Smooth muscle cell (in vitro differentiated cells): ENCODE measurements around the gene RPL18A. TPM values are rescaled to one million over a fixed set of nuclear protein-coding genes. Genes with fewer than 3 reads are reported as not detected.

Experiments
- DNase-seq: peaks from one replicate; lab custom pipeline; 2025; ENCODE audit not compliant: unreplicated experiment; lab: John Stamatoyannopoulos, UW
- H2AFZ ChIP-seq: fragments of 200-600 bp; sonication (generic); 2 replicates; pipeline ENCODE4 v1.6.0; 2016; ENCODE audit warnings: antibody characterized with exemption, low read depth, mild to moderate bottlenecking
- H3F3A ChIP-seq: fragments of 200-600 bp; sonication (generic); 2 replicates; pipeline ENCODE4 v1.6.0; 2017; ENCODE audit warnings: antibody characterized with exemption, low read depth
- H3K27ac ChIP-seq: fragments of 200-600 bp; sonication (generic); 2 replicates; pipeline ENCODE4 v1.5.1; 2016; ENCODE audit warnings: low read depth, mild to moderate bottlenecking
- H3K27me3 ChIP-seq: fragments of 200-600 bp; sonication (generic); 2 replicates; pipeline ENCODE4 v1.6.1; 2016; ENCODE audit warnings: low read depth, mild to moderate bottlenecking
- H3K36me3 ChIP-seq: fragments of 200-600 bp; sonication (generic); 2 replicates; pipeline ENCODE4 v1.5.1; 2016; ENCODE audit warnings: low read depth
- H3K4me1 ChIP-seq: fragments of 200-600 bp; sonication (generic); 2 replicates; pipeline ENCODE4 v1.5.1; 2016; ENCODE audit warnings: low read depth
- H3K4me2 ChIP-seq: fragments of 200-600 bp; sonication (generic); 2 replicates; pipeline ENCODE4 v1.6.0; 2016; ENCODE audit warnings: mild to moderate bottlenecking
- H3K4me3 ChIP-seq: fragments of 200-600 bp; sonication (generic); 2 replicates; pipeline ENCODE4 v1.5.1; 2016; ENCODE audit warnings: mild to moderate bottlenecking
- H3K79me2 ChIP-seq: fragments of 200-600 bp; sonication (generic); 2 replicates; pipeline ENCODE4 v1.6.0; 2016; ENCODE audit warnings: low read depth, mild to moderate bottlenecking
- H3K9ac ChIP-seq: fragments of 200-600 bp; sonication (generic); 2 replicates; pipeline ENCODE4 v1.6.0; 2016; ENCODE audit warnings: low read depth
- H3K9me3 ChIP-seq: fragments of 200-600 bp; sonication (generic); replicated peaks from 2 replicates; pipeline ENCODE4 v1.5.1; 2016; ENCODE audit warnings: low read depth
- H4K20me1 ChIP-seq: fragments of 200-600 bp; sonication (generic); 2 replicates; pipeline ENCODE4 v1.6.0; 2016; ENCODE audit warnings: low read depth
- WGBS: methylation state at CpG from one replicate; pipeline ENCODE4 v1.1.7; 2016; ENCODE audit warnings: low lambda C conversion rate; 5-methylcytosine and 5-hydroxymethylcytosine counted together
- polyA plus RNA-seq: library from polyadenylated mRNA; unstranded; fragments of >200 nt; fragmentation: Nextera tagmentation; extraction: Ambion mirVana; gene quantifications from 2 replicates; pipeline ENCODE4 v1.2.1, GENCODE V29; 2016
- total RNA-seq: library from RNA; depleted of rRNA; stranded (reverse); fragments of >200 nt; gene quantifications from 2 replicates; pipeline ENCODE4 v1.2.3, GENCODE V29; 2014
- TF ChIP-seq, protein P1 (sequence below): fragments of 200-600 bp; sonication (generic); IDR thresholded peaks from 2 replicates; pipeline ENCODE4 v1.5.1; 2017; ENCODE audit warnings: borderline replicate concordance, mild to moderate bottlenecking, antibody characterized with exemption; ENCODE audit not compliant: insufficient read depth, poor library complexity, severe bottlenecking

Gene RPL18A
- total and polyA plus RNA-seq, 2 experiments from 2014 or later: 867 to 1,267 TPM

DNA sequence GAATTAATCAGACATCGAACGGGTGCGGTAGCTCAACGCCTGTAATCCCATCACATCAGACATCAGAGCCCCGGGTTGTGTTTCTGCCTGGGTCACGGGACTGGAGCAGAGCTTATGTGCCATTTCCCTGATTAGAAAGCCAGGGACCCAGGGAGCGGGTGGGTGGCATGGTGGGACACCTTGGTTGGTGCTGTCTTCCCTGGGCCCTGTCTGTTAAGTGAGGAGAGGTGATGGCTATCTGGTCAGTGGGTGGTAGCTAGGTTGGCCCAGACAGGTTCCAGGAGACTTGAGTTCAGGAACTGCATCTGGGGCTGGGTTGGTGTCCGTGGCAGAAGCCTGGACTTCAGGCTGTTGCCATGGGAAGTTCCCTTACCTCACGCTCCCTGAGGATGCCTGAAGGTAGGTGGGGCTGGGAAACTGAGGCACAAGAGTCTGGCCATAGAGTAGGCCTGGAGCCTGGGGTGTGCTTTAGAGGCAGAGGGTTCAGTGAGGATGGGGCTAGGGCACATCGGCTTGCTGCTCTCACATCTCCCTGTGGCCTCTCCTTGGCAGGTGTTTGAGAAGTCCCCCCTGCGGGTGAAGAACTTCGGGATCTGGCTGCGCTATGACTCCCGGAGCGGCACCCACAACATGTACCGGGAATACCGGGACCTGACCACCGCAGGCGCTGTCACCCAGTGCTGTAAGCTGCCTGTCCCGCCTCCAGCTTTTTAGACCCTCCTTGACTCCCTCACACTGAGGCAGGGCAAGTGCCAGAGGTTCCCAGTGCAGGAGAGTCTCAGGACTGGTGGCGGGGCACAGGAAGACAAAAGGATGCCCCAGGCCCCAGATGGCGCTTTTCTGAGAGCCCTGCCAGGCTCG lies 2.1 kb downstream of the RPL18A start:
- H3K27ac ChIP-seq: no peak overlapping the region
- TF ChIP-seq, protein P1, sequence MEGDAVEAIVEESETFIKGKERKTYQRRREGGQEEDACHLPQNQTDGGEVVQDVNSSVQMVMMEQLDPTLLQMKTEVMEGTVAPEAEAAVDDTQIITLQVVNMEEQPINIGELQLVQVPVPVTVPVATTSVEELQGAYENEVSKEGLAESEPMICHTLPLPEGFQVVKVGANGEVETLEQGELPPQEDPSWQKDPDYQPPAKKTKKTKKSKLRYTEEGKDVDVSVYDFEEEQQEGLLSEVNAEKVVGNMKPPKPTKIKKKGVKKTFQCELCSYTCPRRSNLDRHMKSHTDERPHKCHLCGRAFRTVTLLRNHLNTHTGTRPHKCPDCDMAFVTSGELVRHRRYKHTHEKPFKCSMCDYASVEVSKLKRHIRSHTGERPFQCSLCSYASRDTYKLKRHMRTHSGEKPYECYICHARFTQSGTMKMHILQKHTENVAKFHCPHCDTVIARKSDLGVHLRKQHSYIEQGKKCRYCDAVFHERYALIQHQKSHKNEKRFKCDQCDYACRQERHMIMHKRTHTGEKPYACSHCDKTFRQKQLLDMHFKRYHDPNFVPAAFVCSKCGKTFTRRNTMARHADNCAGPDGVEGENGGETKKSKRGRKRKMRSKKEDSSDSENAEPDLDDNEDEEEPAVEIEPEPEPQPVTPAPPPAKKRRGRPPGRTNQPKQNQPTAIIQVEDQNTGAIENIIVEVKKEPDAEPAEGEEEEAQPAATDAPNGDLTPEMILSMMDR: no peak
- H2AFZ ChIP-seq: no peak overlapping the region
- H3K4me1 ChIP-seq: peaks cover 11% of the 10 kb centered on the region
- H3K79me2 ChIP-seq: peaks cover 29% of the 10 kb centered on the region
- DNase-seq: no peak
- peaks cover 24% of the 10 kb centered on the region for H3F3A ChIP-seq
- peaks cover 56% of the 10 kb centered on the region for H4K20me1 ChIP-seq
- WGBS: 96% methylated on average over 23 of the region's 23 CpGs
- no peaks in the 10 kb centered on the region for H3K36me3 ChIP-seq
- H3K4me2 ChIP-seq: peak overlapping the region; percentile 99
- peak overlapping the region; percentile 92 for H3K9ac ChIP-seq
- peak overlapping the region; percentile 99 for H3K4me3 ChIP-seq
- no peaks in the 10 kb centered on the region for H3K9me3 ChIP-seq
- no peaks in the 10 kb centered on the region for H3K27me3 ChIP-seq

DNA sequence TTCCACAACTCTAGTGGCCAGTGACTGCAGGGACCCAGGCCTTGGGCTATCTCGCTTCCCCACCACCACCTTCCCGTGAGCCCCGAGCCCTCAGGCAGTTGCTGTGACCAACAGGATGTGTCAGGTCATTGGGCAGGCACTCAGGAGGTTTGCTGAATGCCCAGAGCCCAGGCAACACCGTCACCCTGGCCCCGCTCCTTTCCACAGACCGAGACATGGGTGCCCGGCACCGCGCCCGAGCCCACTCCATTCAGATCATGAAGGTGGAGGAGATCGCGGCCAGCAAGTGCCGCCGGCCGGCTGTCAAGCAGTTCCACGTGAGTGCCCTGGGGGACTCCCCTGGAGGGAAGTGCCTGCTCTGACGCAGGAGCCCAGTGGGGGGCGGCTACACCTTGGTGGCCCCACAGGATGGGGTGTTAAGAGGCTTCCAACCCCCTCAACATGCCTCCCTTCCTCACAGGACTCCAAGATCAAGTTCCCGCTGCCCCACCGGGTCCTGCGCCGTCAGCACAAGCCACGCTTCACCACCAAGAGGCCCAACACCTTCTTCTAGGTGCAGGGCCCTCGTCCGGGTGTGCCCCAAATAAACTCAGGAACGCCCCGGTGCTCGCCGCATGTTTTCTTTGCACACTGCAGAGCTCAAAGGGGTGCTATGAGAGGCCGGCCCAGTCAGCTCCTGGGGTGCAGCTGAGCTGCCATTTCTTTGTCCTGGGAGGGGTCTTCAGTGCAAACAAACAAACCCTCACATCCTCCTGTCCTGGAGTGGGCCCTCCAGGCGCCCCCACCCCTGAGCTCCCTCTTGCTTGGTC lies 3.2 kb downstream of the RPL18A start:
- no peaks in the 10 kb centered on the region for H3K27me3 ChIP-seq
- peaks cover 24% of the 10 kb centered on the region for H3F3A ChIP-seq
- TF ChIP-seq, protein P1: no peak
- no peak for DNase-seq
- H3K79me2 ChIP-seq: peaks cover 29% of the 10 kb centered on the region
- WGBS: 97% methylated on average over 31 of the region's 31 CpGs
- no peak overlapping the region for H3K9ac ChIP-seq
- H3K36me3 ChIP-seq: no peaks in the 10 kb centered on the region
- H2AFZ ChIP-seq: no peak overlapping the region
- no peak overlapping the region for H3K4me2 ChIP-seq
- H3K27ac ChIP-seq: no peak overlapping the region
- no peak overlapping the region for H3K4me3 ChIP-seq
- H4K20me1 ChIP-seq: peaks cover 56% of the 10 kb centered on the region
- H3K9me3 ChIP-seq: no peaks in the 10 kb centered on the region
- peaks cover 11% of the 10 kb centered on the region for H3K4me1 ChIP-seq

- peaks cover 56% of the 10 kb centered on the region for H4K20me1 ChIP-seq
- no peaks in the 10 kb centered on the region for H3K9me3 ChIP-seq
- H3K27me3 ChIP-seq: no peaks in the 10 kb centered on the region
- no peaks in the 10 kb centered on the region for H3K36me3 ChIP-seq
- no peak overlapping the region for H3K4me2 ChIP-seq
- no peak overlapping the region for H3K27ac ChIP-seq
- peaks cover 24% of the 10 kb centered on the region for H3F3A ChIP-seq
- H2AFZ ChIP-seq: no peak overlapping the region
- 96% methylated on average over 8 of the region's 8 CpGs for WGBS
- no peak for DNase-seq
- no peak overlapping the region for H3K9ac ChIP-seq
- TF ChIP-seq, protein P1: no peak
- H3K4me1 ChIP-seq: peaks cover 11% of the 10 kb centered on the region
- H3K4me3 ChIP-seq: no peak overlapping the region
- H3K79me2 ChIP-seq: peaks cover 29% of the 10 kb centered on the region
Measured at GRCh38 chr19:17863520-17864182, 3.9 kb downstream of the RPL18A start.
